Peyer's patch (tissue), 4 donors: ENCODE measurements around the gene ACOT7. TPM values are rescaled to one million over a fixed set of nuclear protein-coding genes. Genes with fewer than 3 reads are reported as not detected.

Source experiments
- DNase-seq, 3 donors: peaks; one replicate each; pipeline ENCODE4 v3.0.0-alpha.2; 2017 to 2019
- H3K27ac ChIP-seq, 4 donors: fragments of 200-600 bp; sonication (generic); one replicate each; pipeline ENCODE4 v1.5.1; 2016 to 2019
- H3K27me3 ChIP-seq, 2 donors: fragments of 200-600 bp; sonication (generic); one replicate each; pipeline ENCODE4 v1.5.1; 2019
- H3K36me3 ChIP-seq, 3 donors: fragments of 200-600 bp; sonication (generic); one replicate each; pipeline ENCODE4 v1.5.1; 2016 to 2019
- H3K4me1 ChIP-seq, 4 donors: fragments of 200-600 bp; sonication (generic); one replicate each; pipeline ENCODE4 v1.5.1; 2016 to 2019
- H3K4me3 ChIP-seq, 4 donors: fragments of 200-600 bp; sonication (generic); 1 replicate in 3 of 4; 2 replicates in 1 of 4; pipeline ENCODE4 v1.5.1; 2016 to 2019; ENCODE audit warnings: mild to moderate bottlenecking in 1 of 4
- H3K9me3 ChIP-seq, 4 donors: fragments of 200-600 bp; sonication (generic); one replicate each; pipeline ENCODE4 v1.5.1; 2016 to 2019; ENCODE audit warnings: mild to moderate bottlenecking in 1 of 4
- CTCF ChIP-seq, 6 experiments: fragments of 450-650 bp in 4 of 6; fragments of 200-600 bp in 2 of 6; sonication (generic) in 1 of 6; IDR thresholded peaks; one replicate each; pipeline ENCODE4 v1.5.1; 2017 to 2019; ENCODE audit warnings: antibody characterized with exemption in 6 of 6, mild to moderate bottlenecking in 3 of 6, moderate library complexity in 1 of 6
- POLR2A ChIP-seq, 2 donors: fragments of 450-650 bp; IDR thresholded peaks; one replicate each; pipeline ENCODE4 v1.5.1; 2017; ENCODE audit warnings: antibody characterized with exemption in 2 of 2, mild to moderate bottlenecking in 2 of 2, moderate library complexity in 2 of 2
- total RNA-seq, 4 donors: library from RNA; depleted of rRNA; stranded (reverse); fragments of >200 nt; gene quantifications; one replicate each; pipeline ENCODE4 v1.1.0, GENCODE V29; 2016

ACOT7 gene
- total RNA-seq, 4 donors from 2014 or later, result 38.4 to 93.2 (median 67.1) TPM

- TF ChIP-seq CTCF (IDR thresholded peaks at IDR 0.05) (peak in 3 of 6 experiments; percentile 37 to 41 (median 40)), POLR2A (IDR thresholded peaks at IDR 0.05) (peak; percentile 36 to 78)
- Histone ChIP-seq H3K27ac (peak overlapping the region; percentile 64 to 93 (median 84)), H3K9me3 (no peaks in the 10 kb centered on the region), H3K27me3 (no peaks in the 10 kb centered on the region), H3K36me3 (no peaks in the 10 kb centered on the region), H3K4me1 (peaks cover 2 to 23% (median 11%) of the 10 kb centered on the region in 4 donors), H3K4me3 (peak overlapping the region; percentile 62 to 100 (median 76))
- DNase-seq, result peak; percentile 71 to 95 (median 94)
These were observed 133.8 kb downstream of the ACOT7 start for GRCh38 chr1:6259491-6260362.

- Histone ChIP-seq H3K27ac (peak overlapping the region in 3 of 4 donors; percentile 78 to 93 (median 89)), H3K9me3 (no peaks in the 10 kb centered on the region), H3K36me3 (peaks cover 0 to 10% (median 0%) of the 10 kb centered on the region in 3 donors), H3K27me3 (no peaks in the 10 kb centered on the region), H3K4me3 (peak overlapping the region in 1 of 4 donors; percentile 100), H3K4me1 (peaks cover 2 to 23% (median 11%) of the 10 kb centered on the region in 4 donors)
- peak in 2 of 3 donors; percentile 78 to 81 for DNase-seq
- TF ChIP-seq CTCF (IDR thresholded peaks at IDR 0.05) (no peak), POLR2A (IDR thresholded peaks at IDR 0.05) (no peak)
These were observed 134.9 kb downstream of the ACOT7 start for GRCh38 chr1:6258675-6259074.

- peaks cover 0 to 21% (median 0%) of the 10 kb centered on the region in 3 donors for H3K36me3 ChIP-seq
- no peaks in the 10 kb centered on the region for H3K9me3 ChIP-seq
- H3K4me3 ChIP-seq, result no peak overlapping the region
- no peak overlapping the region for H3K27ac ChIP-seq
- peaks cover 2 to 23% (median 11%) of the 10 kb centered on the region in 4 donors for H3K4me1 ChIP-seq
- DNase-seq, result no peak
- TF ChIP-seq POLR2A (IDR thresholded peaks at IDR 0.05), result no peak
- no peak for TF ChIP-seq CTCF (IDR thresholded peaks at IDR 0.05)
- H3K27me3 ChIP-seq, result no peaks in the 10 kb centered on the region
These were observed 136.0 kb downstream of the ACOT7 start for GRCh38 chr1:6257541-6258069.

GRCh38 chr1:6256645-6257044 lies 136.9 kb downstream of the ACOT7 start:
- H3K9me3 ChIP-seq, result no peaks in the 10 kb centered on the region
- H3K27ac ChIP-seq, result no peak overlapping the region
- H3K4me1 ChIP-seq, result peaks cover 2 to 21% (median 11%) of the 10 kb centered on the region in 4 donors
- DNase-seq, result no peak
- H3K36me3 ChIP-seq, result peaks cover 0 to 26% (median 0%) of the 10 kb centered on the region in 3 donors
- no peak overlapping the region for H3K4me3 ChIP-seq
- no peak for TF ChIP-seq CTCF (IDR thresholded peaks at IDR 0.05)
- no peak for TF ChIP-seq POLR2A (IDR thresholded peaks at IDR 0.05)
- H3K27me3 ChIP-seq, result no peaks in the 10 kb centered on the region

GRCh38 chr1:6254691-6255090 lies 138.9 kb downstream of the ACOT7 start:
- Histone ChIP-seq H3K4me1 (peaks cover 0 to 18% (median 2%) of the 10 kb centered on the region in 4 donors), H3K4me3 (no peak overlapping the region), H3K27me3 (no peaks in the 10 kb centered on the region), H3K27ac (no peak overlapping the region), H3K9me3 (no peaks in the 10 kb centered on the region), H3K36me3 (peaks cover 0 to 26% (median 0%) of the 10 kb centered on the region in 3 donors)
- no peak for DNase-seq
- TF ChIP-seq POLR2A (IDR thresholded peaks at IDR 0.05), result no peak
- TF ChIP-seq CTCF (IDR thresholded peaks at IDR 0.05), result no peak
